Measurements from ENCODE around the gene CRK. TPM values are rescaled to one million over a fixed set of nuclear protein-coding genes. Genes with fewer than 3 reads are reported as not detected.
"Not testable (repeated sequence)": the region's sequence is repeated elsewhere in the genome, so short reads cannot be mapped to it uniquely, and the experiment has no call there.

The CRK gene
- total and polyA plus RNA-seq, 8 donors, result 18.0 to 87.5 (median 36.7) TPM

DNA sequence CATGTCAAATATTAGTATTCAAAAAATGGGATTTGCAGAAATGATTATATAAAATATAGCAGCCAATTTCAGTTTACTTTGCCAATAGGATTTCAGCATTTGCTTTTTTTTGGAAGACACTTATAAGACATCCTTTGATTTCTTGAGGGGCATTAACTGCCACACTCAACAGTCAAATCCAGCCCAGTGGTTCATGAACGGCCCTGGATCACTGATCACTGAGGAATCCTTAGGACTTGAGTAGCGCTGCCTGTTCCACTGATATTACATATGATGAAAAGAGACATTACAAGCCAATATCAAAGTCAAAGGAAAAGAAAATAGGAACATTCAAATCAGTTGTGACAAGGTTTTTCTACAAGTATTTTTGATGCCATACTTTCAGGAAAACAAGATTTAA lies 35.1 kb downstream of the CRK start:
- H3K27me3 ChIP-seq, result no peaks in the 10 kb centered on the region
- peaks cover 22 to 91% (median 73%) of the 10 kb centered on the region in 4 donors for H3K36me3 ChIP-seq
- no peak for DNase-seq
- H3K27ac ChIP-seq, result no peak overlapping the region
- no peak overlapping the region for H3K4me3 ChIP-seq
- intact Hi-C loops (cut with DNase I; ENCODE audit: low total_unique reads), result no loop called here
- 83 to 95% (median 90%) methylated on average over 2 of the region's 2 CpGs for WGBS, 5 donors
- TF ChIP-seq, protein P1, sequence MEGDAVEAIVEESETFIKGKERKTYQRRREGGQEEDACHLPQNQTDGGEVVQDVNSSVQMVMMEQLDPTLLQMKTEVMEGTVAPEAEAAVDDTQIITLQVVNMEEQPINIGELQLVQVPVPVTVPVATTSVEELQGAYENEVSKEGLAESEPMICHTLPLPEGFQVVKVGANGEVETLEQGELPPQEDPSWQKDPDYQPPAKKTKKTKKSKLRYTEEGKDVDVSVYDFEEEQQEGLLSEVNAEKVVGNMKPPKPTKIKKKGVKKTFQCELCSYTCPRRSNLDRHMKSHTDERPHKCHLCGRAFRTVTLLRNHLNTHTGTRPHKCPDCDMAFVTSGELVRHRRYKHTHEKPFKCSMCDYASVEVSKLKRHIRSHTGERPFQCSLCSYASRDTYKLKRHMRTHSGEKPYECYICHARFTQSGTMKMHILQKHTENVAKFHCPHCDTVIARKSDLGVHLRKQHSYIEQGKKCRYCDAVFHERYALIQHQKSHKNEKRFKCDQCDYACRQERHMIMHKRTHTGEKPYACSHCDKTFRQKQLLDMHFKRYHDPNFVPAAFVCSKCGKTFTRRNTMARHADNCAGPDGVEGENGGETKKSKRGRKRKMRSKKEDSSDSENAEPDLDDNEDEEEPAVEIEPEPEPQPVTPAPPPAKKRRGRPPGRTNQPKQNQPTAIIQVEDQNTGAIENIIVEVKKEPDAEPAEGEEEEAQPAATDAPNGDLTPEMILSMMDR (IDR thresholded peaks at IDR 0.05), result no peak
- no peaks in the 10 kb centered on the region for H3K9me3 ChIP-seq
- H3K4me1 ChIP-seq, result peaks cover 0 to 22% (median 14%) of the 10 kb centered on the region in 4 donors

DNA sequence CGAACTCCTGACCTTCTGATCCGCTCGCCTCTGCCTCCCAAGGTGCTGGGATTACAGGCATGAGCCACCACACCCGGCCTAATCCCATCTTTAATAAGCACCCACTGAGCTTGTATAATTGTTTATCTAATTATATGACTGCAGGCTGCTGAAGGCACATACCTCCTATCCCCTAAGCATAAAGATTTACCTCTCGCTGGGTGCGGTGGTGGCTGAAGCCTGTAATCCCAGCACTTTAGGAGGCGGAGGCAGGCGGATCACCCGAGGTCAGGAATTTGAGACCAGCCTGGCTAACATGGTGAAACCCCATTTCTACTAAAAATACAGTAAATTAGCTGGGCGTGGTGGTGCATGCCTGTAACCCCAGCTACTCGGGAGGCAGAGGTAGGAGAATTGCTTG lies 35.9 kb downstream of the CRK start:
- no peaks in the 10 kb centered on the region for H3K27me3 ChIP-seq
- peaks cover 22 to 85% (median 65%) of the 10 kb centered on the region in 4 donors for H3K36me3 ChIP-seq
- TF ChIP-seq POLR2AphosphoS5 (IDR thresholded peaks at IDR 0.05) (no peak), POLR2A (IDR thresholded peaks at IDR 0.05) (no peak), EP300 (IDR thresholded peaks at IDR 0.05) (no peak)
- TF ChIP-seq, protein P1 (IDR thresholded peaks at IDR 0.05), result no peak
- H3K9me3 ChIP-seq, result no peaks in the 10 kb centered on the region
- H3K27ac ChIP-seq, result no peak overlapping the region
- H3K4me3 ChIP-seq, result no peak overlapping the region
- peaks cover 0 to 22% (median 12%) of the 10 kb centered on the region in 4 donors for H3K4me1 ChIP-seq
- DNase-seq, result no peak
- intact Hi-C loops (cut with DNase I; ENCODE audit: low total_unique reads), result no loop called here
- WGBS, 5 donors, result 95 to 98% (median 97%) methylated on average over 11 of the region's 11 CpGs

DNA sequence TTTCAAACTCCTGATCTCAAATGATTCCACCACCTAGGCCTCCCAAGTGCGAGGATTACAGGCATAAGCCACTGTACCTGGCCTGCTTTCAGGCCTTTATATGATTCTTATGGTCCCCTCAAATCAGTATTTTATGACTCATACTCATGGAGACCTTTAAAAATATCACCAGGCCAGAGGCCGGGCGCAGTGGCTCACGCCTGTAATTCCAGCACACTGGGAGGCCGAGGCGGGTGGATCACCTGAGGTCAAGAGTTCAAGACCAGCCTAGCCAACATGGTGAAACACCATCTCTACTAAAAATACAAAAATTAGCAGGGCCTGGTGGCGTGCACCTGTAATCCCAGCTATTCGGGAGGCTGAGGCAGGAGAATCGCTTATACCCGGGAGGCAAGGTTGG lies 37.6 kb downstream of the CRK start:
- 84 to 95% (median 93%) methylated on average over 10 of the region's 10 CpGs for WGBS, 5 donors

DNA sequence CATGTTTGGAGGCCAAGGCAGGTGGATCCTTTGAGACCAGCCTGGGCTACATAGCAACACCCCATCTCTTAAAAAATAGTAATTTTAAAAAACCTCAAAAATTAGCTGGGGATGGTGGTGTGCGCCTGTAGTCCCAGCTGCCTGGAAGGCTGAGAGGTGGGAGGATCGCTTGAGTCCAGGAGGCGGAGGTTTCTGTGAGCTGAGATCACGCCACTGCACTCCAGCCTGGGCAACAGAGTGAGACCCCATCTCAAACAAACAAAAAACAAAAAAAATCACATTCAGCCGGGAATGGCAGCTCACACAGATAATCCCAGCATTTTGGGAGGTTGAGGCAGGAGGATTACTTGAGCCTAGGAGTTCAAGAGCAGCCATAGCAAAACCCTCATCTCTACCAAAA lies 39.6 kb downstream of the CRK start:
- no peak overlapping the region for H3K4me3 ChIP-seq
- intact Hi-C loops (cut with DNase I; ENCODE audit: low total_unique reads), result no loop called here
- DNase-seq, result no peak
- H3K27me3 ChIP-seq, result no peaks in the 10 kb centered on the region
- H3K27ac ChIP-seq, result no peak overlapping the region
- no peaks in the 10 kb centered on the region for H3K9me3 ChIP-seq
- WGBS, 5 donors, result 95 to 97% (median 96%) methylated on average over 5 of the region's 5 CpGs
- peaks cover 0 to 25% (median 19%) of the 10 kb centered on the region in 4 donors for H3K4me1 ChIP-seq
- peaks cover 12 to 48% (median 29%) of the 10 kb centered on the region in 4 donors for H3K36me3 ChIP-seq
- TF ChIP-seq POLR2A (IDR thresholded peaks at IDR 0.05) (no peak), EP300 (IDR thresholded peaks at IDR 0.05) (no peak), POLR2AphosphoS5 (IDR thresholded peaks at IDR 0.05) (no peak)
- TF ChIP-seq, protein P1 (IDR thresholded peaks at IDR 0.05), result no peak

More for the DNA sequence above, 37.6 kb downstream of the CRK start:
- DNase-seq; H3K9me3 ChIP-seq; H3K4me3 ChIP-seq; intact Hi-C loops (cut with DNase I; ENCODE audit: low total_unique reads); H3K27me3 ChIP-seq; H3K27ac ChIP-seq: not testable (repeated sequence)
- Histone ChIP-seq H3K4me1 (peaks cover under 1 to 25% (median 15%) of the 10 kb centered on the region in 4 donors), H3K36me3 (peaks cover 22 to 68% (median 49%) of the 10 kb centered on the region in 4 donors)

DNA sequence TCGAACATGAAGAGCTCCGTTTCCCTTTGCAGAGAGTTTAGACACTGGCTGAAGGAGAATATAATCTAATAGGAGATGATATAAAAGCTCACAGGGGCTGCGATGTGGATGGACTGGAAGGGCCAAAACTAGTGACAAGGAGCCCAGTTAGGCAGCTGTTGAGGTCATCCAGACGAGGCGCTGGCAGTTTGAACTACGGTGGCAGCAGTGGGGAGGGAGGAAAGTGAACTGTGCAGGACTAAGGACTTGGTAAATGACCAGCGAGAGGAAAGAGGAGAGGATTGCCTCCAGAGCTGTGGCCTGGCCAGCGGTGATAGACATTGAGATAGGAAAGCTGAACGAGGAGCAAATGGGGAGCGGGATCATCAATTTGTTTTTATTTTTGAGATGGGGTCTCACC lies 41.4 kb downstream of the CRK start:
- TF ChIP-seq POLR2AphosphoS5 (IDR thresholded peaks at IDR 0.05) (no peak), POLR2A (IDR thresholded peaks at IDR 0.05) (no peak), EP300 (IDR thresholded peaks at IDR 0.05) (no peak)
- TF ChIP-seq, protein P1 (IDR thresholded peaks at IDR 0.05), result no peak
- no peak overlapping the region for H3K4me3 ChIP-seq
- no peak for DNase-seq
- 79 to 87% (median 83%) methylated on average over 10 of the region's 10 CpGs for WGBS, 5 donors
- no peaks in the 10 kb centered on the region for H3K9me3 ChIP-seq
- intact Hi-C loops (cut with DNase I; ENCODE audit: low total_unique reads), result no loop called here
- H3K36me3 ChIP-seq, result peaks cover 1 to 30% (median 13%) of the 10 kb centered on the region in 4 donors
- no peaks in the 10 kb centered on the region for H3K27me3 ChIP-seq
- no peak overlapping the region for H3K27ac ChIP-seq
- peaks cover 0 to 25% (median 19%) of the 10 kb centered on the region in 4 donors for H3K4me1 ChIP-seq

All from stomach (tissue), 9 donors.